HG02973 (cell line): ENCODE data around the gene SVOP.

Experiments
- ATAC-seq: cut with Tn5 transposase; IDR thresholded peaks from one replicate; pipeline ENCODE4 v1.9.1; 2021; ENCODE audit warnings: moderate library complexity; ENCODE audit not compliant: unreplicated experiment

SVOP gene

GRCh38 chr12:108980831-108981618, 39.8 kb downstream of the SVOP start:
- no peak for ATAC-seq

GRCh38 chr12:108977360-108977759, 43.5 kb downstream of the SVOP start:
- ATAC-seq, result no peak

GRCh38 chr12:108975024-108975593, 45.8 kb downstream of the SVOP start:
- no peak for ATAC-seq

GRCh38 chr12:108973629-108974152, 47.2 kb downstream of the SVOP start:
- ATAC-seq, result no peak

DNA sequence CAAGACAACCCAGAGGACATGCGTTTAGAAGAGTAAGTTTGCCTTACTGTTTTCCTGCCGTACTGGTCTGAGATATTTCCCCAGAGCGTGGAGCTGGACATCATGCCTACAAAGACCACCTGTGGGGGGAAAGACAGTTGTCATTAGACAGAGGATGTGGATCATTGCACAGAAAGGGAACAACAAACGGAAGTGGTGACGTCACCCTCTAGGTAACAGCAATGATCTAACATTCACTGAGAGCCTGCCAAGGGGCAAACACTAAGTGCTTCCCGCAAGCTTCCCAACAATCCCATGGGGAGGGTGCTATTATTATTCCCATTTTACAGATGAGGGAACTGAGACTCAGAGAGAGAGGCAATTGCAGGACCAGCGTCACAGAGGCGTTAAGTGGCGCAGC, 48.5 kb downstream of the SVOP start:
- no peak for ATAC-seq

GRCh38 chr12:108969622-108970021, 51.2 kb downstream of the SVOP start:
- no peak for ATAC-seq

DNA sequence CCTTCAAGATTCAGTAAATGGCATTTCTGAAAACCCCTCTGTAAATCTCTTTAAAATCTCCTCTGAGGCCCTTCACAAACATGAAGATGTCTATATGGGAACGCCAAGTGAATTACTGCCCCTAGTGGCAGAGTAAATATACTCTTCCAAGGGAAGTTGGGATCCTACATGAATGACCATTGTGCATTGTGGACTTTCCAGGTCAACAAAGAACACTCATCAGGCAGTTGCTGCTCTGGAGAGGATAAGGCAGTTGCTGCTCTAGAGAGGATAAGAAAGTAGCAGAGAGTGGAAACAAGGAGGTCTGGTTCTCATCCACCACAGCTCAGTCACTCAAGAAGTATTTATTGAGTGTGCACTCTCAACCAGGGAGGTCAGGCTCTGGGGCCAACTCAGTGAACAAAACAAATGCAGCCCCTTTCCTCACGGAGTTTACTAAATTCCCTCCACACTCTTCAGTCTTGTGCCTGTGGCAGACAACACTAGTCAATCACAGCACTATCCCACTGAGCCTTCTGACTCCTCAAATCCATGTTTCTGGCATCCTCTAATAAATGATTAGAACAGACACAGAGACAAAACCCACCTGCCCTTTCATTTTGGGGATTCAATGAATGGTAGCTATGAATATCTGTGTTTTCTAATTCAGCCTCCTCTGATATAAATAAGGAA, 52.9 kb downstream of the SVOP start:
- no peak for ATAC-seq

GRCh38 chr12:108966378-108967151, 54.3 kb downstream of the SVOP start:
- no peak for ATAC-seq

DNA sequence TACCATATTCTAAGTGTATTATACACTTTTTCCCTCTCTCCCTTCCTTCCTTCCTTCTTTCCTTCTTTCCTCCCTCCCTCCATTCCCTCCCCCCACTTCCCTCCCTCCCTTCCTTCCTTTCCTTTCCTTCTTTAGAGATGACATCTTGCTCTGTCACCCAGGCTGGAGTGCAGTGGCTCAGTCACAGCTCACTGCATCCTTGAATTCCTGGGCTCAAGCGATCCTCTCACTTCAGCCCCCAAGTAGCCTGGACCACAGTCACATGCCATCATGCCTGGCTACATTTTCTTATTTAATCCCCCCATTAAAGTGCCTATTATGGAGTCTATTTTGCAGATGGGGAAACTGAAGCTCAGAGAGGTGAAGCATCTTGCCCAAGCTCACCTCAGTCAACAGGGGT, 55.0 kb downstream of the SVOP start:
- ATAC-seq, result no peak

GRCh38 chr12:108964371-108965352, 56.2 kb downstream of the SVOP start:
- ATAC-seq, result no peak

DNA sequence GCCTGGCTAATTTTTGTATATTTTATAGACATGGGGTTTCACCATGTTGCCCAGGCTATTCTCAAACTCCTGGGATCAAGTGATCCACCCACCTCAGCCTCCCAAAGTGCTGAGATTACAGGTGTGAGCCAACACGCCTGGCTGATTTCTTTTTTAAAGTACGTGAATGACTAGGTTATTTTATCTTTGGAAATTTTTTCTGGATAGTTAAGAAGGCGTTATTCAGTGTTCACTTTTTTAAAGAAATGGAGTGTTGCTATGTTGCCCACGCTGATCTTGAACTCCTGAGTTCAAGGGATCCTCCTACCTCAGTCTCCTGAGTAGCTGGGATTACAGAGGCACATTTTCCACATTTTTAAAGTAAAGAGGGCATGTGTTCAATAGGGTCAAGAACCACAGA, 58.6 kb downstream of the SVOP start:
- no peak for ATAC-seq

- no peak for ATAC-seq
Measured at GRCh38 chr12:108959748-108960655, 60.9 kb downstream of the SVOP start.

DNA sequence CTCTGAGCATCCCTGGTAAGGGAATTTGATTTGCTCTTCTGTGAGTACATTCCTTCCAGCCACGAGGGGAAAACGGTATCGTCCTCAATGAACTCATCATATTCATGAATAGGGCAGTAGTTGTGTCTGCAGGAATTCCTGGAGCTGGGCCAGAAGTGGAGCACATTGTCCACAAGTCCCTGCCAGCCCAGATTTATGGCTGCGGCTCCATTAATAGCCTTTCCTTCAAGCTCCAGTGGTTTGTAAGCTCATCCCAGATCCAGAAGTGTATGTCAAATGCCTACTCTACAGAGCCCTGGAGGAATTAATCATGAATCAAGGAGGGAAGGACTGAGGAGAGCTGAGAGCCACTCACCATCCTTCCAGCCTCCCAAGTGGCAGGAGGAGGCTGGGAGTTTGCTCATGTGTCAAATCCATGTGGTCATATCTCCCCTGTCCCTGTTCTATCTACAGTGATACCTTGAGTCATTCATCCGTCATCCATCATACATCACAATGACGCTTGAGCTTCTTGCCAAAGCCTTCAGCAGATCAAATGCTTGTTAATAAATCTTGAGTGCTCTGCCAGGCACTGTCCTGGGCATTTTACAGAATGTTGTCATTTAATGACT, 65.5 kb downstream of the SVOP start:
- no peak for ATAC-seq

GRCh38 chr12:108950991-108951739, 69.7 kb downstream of the SVOP start:
- no peak for ATAC-seq

DNA sequence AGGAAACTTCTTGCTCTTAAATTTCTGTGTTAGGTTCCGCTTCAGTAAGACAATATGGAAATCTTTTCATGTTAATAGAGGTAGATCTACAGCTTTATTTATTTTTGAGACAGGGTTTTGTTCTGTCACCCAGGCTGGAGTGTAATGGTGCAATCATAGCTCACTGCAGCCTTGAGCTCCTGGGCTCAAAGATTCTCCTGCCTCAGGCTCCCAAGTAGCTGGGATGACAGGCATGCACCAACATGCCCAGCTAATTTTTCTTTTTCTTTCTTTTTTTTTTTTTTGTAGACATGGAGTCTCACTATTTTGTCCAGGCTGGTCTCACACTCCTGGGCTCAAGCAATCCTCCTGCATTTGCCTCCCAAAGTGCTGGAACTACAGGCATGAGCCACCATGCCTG, 70.9 kb downstream of the SVOP start:
- ATAC-seq, result no peak

- ATAC-seq, result no peak
Measured at GRCh38 chr12:108948367-108948766, 72.5 kb downstream of the SVOP start.

DNA sequence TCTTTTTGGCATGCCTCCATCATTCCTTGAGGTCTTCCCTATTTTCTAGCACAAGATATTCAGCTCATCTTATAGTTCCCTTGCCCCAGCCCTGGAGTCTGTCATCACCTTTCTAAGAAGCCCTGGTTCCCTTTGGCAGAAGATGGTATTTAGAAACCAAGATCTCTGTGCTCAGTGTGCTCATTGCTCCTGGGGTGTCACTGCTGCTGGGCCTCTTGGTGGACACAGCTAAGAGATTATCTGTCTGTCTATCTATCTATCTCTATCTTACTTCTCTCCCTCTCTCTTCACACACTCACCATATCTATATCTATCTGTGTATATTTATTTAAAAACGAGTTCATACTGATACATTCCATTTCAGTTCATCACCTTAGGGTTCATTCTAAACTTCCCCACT, 73.8 kb downstream of the SVOP start:
- ATAC-seq, result no peak

- ATAC-seq, result no peak
Measured at GRCh38 chr12:108940138-108940537, 80.7 kb downstream of the SVOP start.
